NCI-H146 (cell line): ENCODE measurements around the gene RILPL1.
"Not testable (repeated sequence)": the region's sequence is repeated elsewhere in the genome, so short reads cannot be mapped to it uniquely, and the experiment has no call there.

Experiments
- DNase-seq: peaks from one replicate; lab custom pipeline; 2025; lab: John Stamatoyannopoulos, UW

Gene RILPL1

GRCh38 chr12:123529686-123530085 lies 3.8 kb downstream of the RILPL1 start:
- no peak for DNase-seq

DNA sequence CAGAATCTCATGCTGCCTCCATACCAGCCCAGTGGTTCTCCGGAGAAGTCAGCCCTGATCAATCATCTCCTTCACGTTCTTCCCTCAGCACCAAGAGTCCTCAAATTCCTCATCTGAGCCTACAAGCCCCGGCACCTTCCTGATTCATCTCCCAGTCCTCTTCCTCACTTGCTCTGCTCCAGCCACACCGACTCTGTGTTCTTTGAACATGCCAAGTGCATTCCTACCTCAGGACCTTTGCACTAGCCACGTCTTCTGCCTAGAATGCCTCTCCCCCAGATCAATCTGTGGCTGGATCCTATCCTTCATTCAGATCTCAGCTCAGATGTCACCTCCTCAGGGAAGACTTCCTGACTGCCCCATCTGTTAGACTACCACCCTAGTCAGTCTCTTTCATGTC lies 4.7 kb downstream of the RILPL1 start:
- DNase-seq: no peak

GRCh38 chr12:123526542-123527080 lies 6.9 kb downstream of the RILPL1 start:
- DNase-seq: no peak

- DNase-seq: no peak
Observed at GRCh38 chr12:123524378-123524777, 9.1 kb downstream of the RILPL1 start.

GRCh38 chr12:123523518-123523917 lies 10.0 kb downstream of the RILPL1 start:
- no peak for DNase-seq

- DNase-seq: no peak
Observed at GRCh38 chr12:123522164-123522563, 11.4 kb downstream of the RILPL1 start.

DNA sequence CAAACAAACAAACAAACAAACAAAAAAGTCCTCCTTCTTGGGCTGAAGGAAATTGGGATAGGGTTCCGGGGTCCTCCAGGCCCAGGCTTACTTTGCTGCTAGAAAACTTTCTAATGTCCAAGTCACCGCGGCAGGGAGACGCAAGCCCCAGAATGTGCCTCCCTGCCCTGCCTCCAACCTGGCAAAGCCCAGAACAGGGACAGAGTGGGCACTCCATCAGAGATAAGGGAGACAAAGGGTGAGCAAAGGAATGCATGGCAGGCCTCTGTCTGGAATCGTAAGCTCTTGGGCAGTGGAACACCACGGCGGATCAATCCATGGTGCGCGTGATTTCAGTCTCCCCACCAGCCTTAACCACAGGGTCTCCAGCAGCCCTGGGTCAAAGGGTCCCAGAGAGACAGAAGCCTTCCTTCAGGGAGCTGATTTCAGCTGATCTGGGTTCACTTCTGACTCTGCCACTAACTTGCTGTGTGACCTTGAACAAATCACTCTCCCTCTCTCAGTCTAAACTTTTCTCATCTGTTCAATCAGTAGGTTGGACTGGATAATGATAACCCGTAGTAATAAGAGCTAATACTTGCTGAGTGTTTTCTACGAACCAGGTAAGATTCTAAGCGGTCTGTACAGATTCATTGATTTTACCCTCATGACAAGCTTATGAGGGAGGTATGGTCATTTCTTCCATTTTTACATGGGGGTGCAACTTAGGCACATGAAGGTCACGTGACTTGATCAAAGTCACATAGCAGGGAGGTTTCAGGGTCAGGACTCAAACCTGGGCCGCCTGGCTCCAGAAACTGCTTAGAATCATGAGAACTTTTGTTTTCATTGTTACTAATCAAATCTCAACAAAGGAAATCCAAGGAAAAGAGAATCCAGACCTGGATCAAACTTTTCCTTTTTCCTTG lies 12.7 kb downstream of the RILPL1 start:
- DNase-seq: no peak

GRCh38 chr12:123519141-123520001 lies 14.1 kb downstream of the RILPL1 start:
- DNase-seq: no peak

DNA sequence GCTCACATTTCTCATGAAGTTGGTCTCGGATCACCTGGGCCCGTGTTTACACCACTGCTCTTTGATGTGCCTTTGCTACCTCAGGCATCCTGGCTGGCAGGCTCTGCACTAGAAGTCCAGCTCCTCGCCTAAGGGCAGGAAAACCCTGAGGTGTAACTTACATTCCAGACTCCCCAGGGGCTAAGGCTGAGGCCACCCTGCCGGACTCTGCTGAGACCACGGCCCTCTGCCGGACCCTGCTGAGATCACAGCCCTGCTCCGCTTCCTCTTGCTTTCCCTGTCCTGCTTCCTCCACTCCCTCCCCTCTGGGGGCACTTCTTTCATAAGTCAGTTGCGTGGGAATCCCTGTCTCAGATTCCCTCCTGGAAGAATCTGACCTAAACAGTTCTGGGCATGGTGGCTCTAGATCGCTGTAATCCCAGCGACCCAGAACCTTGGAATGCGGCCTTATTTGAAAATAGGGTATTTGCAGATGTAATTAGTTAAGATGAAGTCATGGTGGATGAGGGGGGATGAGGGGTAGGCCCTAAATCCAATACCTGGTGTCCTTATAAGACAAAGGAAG lies 17.2 kb downstream of the RILPL1 start:
- no peak for DNase-seq

- not testable (repeated sequence) for DNase-seq
Observed at GRCh38 chr12:123514582-123515221, 18.8 kb downstream of the RILPL1 start.

DNA sequence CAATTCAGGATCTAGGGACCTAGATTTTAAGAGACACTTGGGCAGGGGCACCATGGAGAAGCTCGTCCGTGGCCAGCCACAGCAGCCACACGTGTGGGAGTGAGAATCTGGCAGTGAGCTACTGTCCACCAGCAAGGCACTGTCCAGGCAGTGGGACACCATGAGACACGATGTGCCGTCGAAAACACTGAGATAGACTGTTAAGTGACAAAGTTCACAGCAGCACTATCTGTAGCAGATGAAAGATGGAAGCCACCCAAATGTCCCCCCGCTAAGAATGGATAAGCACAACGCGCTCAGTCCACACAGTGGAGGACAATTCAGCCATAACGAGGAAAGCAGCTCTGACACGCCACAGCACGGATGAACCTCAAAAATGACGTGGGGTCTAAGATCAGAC lies 19.7 kb downstream of the RILPL1 start:
- DNase-seq: no peak

GRCh38 chr12:123512838-123513665 lies 20.5 kb downstream of the RILPL1 start:
- DNase-seq: no peak

DNA sequence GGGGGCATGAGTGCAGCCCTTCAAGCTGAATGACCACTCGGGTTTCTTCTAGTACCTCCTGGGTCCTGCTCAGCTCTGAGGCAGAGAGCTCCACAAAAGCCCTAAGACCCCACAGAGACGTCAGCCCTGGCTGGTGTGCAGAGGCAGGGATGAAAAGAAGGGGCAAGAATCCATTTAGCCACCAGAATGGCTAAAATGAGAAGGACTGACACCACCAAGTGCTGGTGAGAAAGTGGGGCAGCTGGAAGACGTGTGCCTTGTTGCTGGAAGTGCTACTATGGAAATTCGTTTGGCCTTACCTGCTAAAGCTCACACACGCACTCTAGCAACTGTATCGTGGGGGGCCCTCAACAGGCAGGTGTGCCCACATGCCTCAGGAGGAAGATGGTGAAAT lies 26.7 kb downstream of the RILPL1 start:
- DNase-seq: no peak

GRCh38 chr12:123506059-123506842 lies 27.3 kb downstream of the RILPL1 start:
- no peak for DNase-seq

DNA sequence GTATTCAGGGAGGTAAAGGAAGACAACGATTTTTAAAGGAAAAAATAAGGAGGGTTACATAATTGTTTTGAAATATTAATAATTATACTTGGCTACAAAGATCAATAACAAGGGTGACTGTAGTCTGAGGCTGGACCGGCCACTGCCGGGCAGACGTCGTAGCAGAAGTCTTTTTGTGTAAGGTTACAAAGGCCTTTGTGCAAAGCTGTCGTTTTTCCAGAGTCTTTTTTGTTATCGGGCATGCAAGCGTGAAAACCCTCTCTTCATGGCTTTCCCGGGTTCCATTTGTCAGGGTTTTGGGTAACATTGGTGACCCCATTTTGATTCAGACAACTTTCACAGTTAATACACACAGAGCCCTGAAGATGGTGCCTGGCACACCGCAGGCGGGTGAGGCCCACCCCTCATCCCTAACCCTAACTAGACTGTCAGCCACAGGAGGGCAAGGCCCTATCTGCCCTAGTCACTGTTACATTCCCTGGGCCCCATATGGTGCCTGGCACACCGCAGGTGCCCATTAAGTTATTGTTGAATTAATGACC lies 31.3 kb downstream of the RILPL1 start:
- DNase-seq: peak; percentile 52

GRCh38 chr12:123499332-123499731 lies 34.2 kb downstream of the RILPL1 start:
- no peak for DNase-seq

- DNase-seq: no peak
Observed at GRCh38 chr12:123498126-123498825, 35.2 kb downstream of the RILPL1 start.

- DNase-seq: no peak
Observed at GRCh38 chr12:123497065-123497464, 36.5 kb downstream of the RILPL1 start.
